GM21360 (cell line): ENCODE measurements around the gene CHMP6.
A peak's percentile ranks its signal among the peaks of the same experiment; 100 is the strongest.

Experiments
- ATAC-seq: cut with Tn5 transposase; IDR thresholded peaks from one replicate; pipeline ENCODE4 v1.9.1; 2021; ENCODE audit warnings: mild to moderate bottlenecking, moderate library complexity; ENCODE audit not compliant: unreplicated experiment

CHMP6 gene

GRCh38 chr17:80991645-80992076 lies at the start of gene CHMP6:
Gene CHMP6 (plus strand): TSS chr17:80991841. CDS start chr17:80991919, 78 bp downstream.
- ATAC-seq, result peak; percentile 51

- no peak for ATAC-seq
Measured at GRCh38 chr17:80942423-80943345, 49.0 kb upstream of the CHMP6 start.

- no peak for ATAC-seq
Measured at GRCh38 chr17:80943346-80944145, 48.1 kb upstream of the CHMP6 start.

GRCh38 chr17:80944326-80944725 lies 47.3 kb upstream of the CHMP6 start:
- no peak for ATAC-seq

GRCh38 chr17:80945736-80946135 lies 45.9 kb upstream of the CHMP6 start:
- no peak for ATAC-seq

- no peak for ATAC-seq
Measured at GRCh38 chr17:80946449-80946848, 45.2 kb upstream of the CHMP6 start.

- ATAC-seq, result no peak
Measured at GRCh38 chr17:80947200-80947940, 44.3 kb upstream of the CHMP6 start.

- no peak for ATAC-seq
Measured at GRCh38 chr17:80948019-80948975, 43.3 kb upstream of the CHMP6 start.

GRCh38 chr17:80948976-80949450 lies 42.6 kb upstream of the CHMP6 start:
- ATAC-seq, result no peak

GRCh38 chr17:80949451-80950421 lies 41.9 kb upstream of the CHMP6 start:
- no peak for ATAC-seq

GRCh38 chr17:80950466-80951120 lies 41.0 kb upstream of the CHMP6 start:
- ATAC-seq, result no peak

GRCh38 chr17:80951121-80952090 lies 40.2 kb upstream of the CHMP6 start:
- ATAC-seq, result no peak

GRCh38 chr17:80952291-80952690 lies 39.4 kb upstream of the CHMP6 start:
- ATAC-seq, result no peak

GRCh38 chr17:80953471-80954315 lies 37.9 kb upstream of the CHMP6 start:
- no peak for ATAC-seq

GRCh38 chr17:80955078-80955477 lies 36.6 kb upstream of the CHMP6 start:
- no peak for ATAC-seq

- ATAC-seq, result no peak
Measured at GRCh38 chr17:80955671-80956280, 35.9 kb upstream of the CHMP6 start.
